GM21737 (cell line): ENCODE measurements around the gene BDNF.

ENCODE experiments used
- ATAC-seq: cut with Tn5 transposase; IDR thresholded peaks from one replicate; pipeline ENCODE4 v1.9.1; 2021; ENCODE audit warnings: mild to moderate bottlenecking, moderate library complexity; ENCODE audit not compliant: unreplicated experiment

The BDNF gene

DNA sequence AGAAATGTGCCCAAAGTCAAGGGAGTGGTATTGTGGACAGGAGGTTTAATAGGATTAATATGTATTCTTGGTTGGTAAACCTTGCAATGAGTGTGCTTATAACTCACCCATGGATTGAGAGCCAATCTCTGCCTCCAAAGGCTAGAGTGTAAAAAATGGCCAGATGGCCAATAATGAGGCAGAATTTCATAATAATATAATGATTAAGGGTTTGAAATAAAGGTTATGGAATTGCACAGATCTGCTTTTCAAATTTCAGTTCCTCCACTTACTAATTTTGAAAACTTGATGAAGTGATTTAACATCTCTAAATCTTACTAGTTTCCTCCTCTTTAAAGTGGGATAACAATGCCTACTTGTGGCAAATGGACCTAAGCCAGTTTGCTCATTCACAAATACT is 94.8 kb downstream of the BDNF start:
- no peak for ATAC-seq
